Body of pancreas (tissue), 4 donors: Measurements from ENCODE around the gene HMGB1. TPM values are rescaled to one million over a fixed set of nuclear protein-coding genes. Genes with fewer than 3 reads are reported as not detected.
A peak's percentile ranks its signal among the peaks of the same experiment; 100 is the strongest.

Experiments
- ATAC-seq: fragments of 150-250 bp; one replicate; pipeline ENCODE4 v1.9.1; 2016
- DNase-seq, 4 donors: peaks; one replicate each; pipeline ENCODE4 v3.0.0-alpha.2; 2019
- H3K27ac ChIP-seq, 4 donors: fragments of 200-600 bp; sonication (generic); 1 replicate in 3 of 4; 2 replicates in 1 of 4; pipeline versions ENCODE4 v1.5.1 to v1.6.1; 2016 to 2019; ENCODE audit warnings: mild to moderate bottlenecking in 1 of 4, mixed read lengths in 1 of 4, moderate library complexity in 1 of 4
- H3K27me3 ChIP-seq, 2 donors: fragments of 200-600 bp; sonication (generic); one replicate each; pipeline ENCODE4 v1.6.0; 2016; ENCODE audit warnings: mild to moderate bottlenecking in 1 of 2
- H3K36me3 ChIP-seq, 2 donors: fragments of 200-600 bp; sonication (generic); replicated peaks in 1 of 2; 2 replicates each; pipeline ENCODE4 v1.5.1; 2016; ENCODE audit warnings: low read depth in 2 of 2; ENCODE audit not compliant: insufficient read depth in 1 of 2
- H3K4me1 ChIP-seq: fragments of 200-600 bp; sonication (generic); one replicate; pipeline ENCODE4 v1.6.0; 2016
- H3K4me3 ChIP-seq, 2 donors: fragments of 200-600 bp; sonication (generic); 1 replicate in 1 of 2; 2 replicates in 1 of 2; pipeline ENCODE4 v1.5.1; 2016 to 2019
- H3K9me3 ChIP-seq, 3 donors: fragments of 200-600 bp; sonication (generic); 1 replicate in 2 of 3; 2 replicates in 1 of 3; pipeline ENCODE4 v1.5.1; 2016
- CTCF ChIP-seq, 7 experiments: fragments of 450-650 bp in 4 of 7; fragments of 200-600 bp in 3 of 7; sonication (generic) in 3 of 7; IDR thresholded peaks; one replicate each; pipeline ENCODE4 v1.5.1; 2016 to 2019; ENCODE audit warnings: antibody characterized with exemption in 7 of 7
- POLR2A ChIP-seq, 3 donors: fragments of 450-650 bp; IDR thresholded peaks; one replicate each; pipeline ENCODE4 v1.6.1; 2016; ENCODE audit warnings: antibody characterized with exemption in 3 of 3, mild to moderate bottlenecking in 2 of 3
- WGBS, 2 donors: methylation state at CpG; one replicate each; pipeline ENCODE4 v1.1.5; 2017; 5-methylcytosine and 5-hydroxymethylcytosine counted together
- intact Hi-C: fragments of 100-400 bp; cut with DNase I; formaldehyde crosslinking; loops from one replicate; pipeline ENCODE4 v1.15.1; 2023
- total RNA-seq, 2 donors: library from RNA; depleted of rRNA; stranded (reverse); fragments of >200 nt; gene quantifications; one replicate each; pipeline ENCODE4 v1.1.0, GENCODE V29; 2016

HMGB1 gene
- total RNA-seq, 2 donors from 2014 or later = 54.4 to 97.3 TPM

GRCh38 chr13:30493658-30494381 lies 28.1 kb upstream of the HMGB1 start:
- Histone ChIP-seq H3K9me3 (no peaks in the 10 kb centered on the region), H3K4me3 (no peak overlapping the region), H3K36me3 (no peaks in the 10 kb centered on the region), H3K27ac (peak overlapping the region in 3 of 4 donors; percentile 27 to 54 (median 48)), H3K4me1 (peaks cover 52% of the 10 kb centered on the region), H3K27me3 (no peaks in the 10 kb centered on the region)
- peak in 3 of 4 donors; percentile 34 to 75 (median 64) for DNase-seq
- TF ChIP-seq POLR2A (IDR thresholded peaks at IDR 0.05) (no peak), CTCF (IDR thresholded peaks at IDR 0.05) (no peak)
- ATAC-seq = peak; percentile 60
- WGBS, 2 donors = 80 to 81% methylated on average over 4 of the region's 4 CpGs
- intact Hi-C loops = no loop called here

- DNase-seq = peak in 1 of 4 donors; percentile 45
- TF ChIP-seq CTCF (IDR thresholded peaks at IDR 0.05) (no peak), POLR2A (IDR thresholded peaks at IDR 0.05) (no peak)
- Histone ChIP-seq H3K27me3 (no peaks in the 10 kb centered on the region), H3K4me1 (peaks cover 33% of the 10 kb centered on the region), H3K36me3 (no peaks in the 10 kb centered on the region), H3K9me3 (no peaks in the 10 kb centered on the region), H3K27ac (peak overlapping the region in 3 of 4 donors; percentile 67 to 94 (median 76)), H3K4me3 (no peak overlapping the region)
- WGBS, 2 donors = 52 to 78% methylated on average over 3 of the region's 3 CpGs
- peak; percentile 19 for ATAC-seq
- intact Hi-C loops = no loop called here
Measured at GRCh38 chr13:30487075-30487470, 21.3 kb upstream of the HMGB1 start.

- peak; percentile 95 for ATAC-seq
- H3K4me3 ChIP-seq = no peak overlapping the region
- no peaks in the 10 kb centered on the region for H3K36me3 ChIP-seq
- TF ChIP-seq CTCF (IDR thresholded peaks at IDR 0.05) (no peak), POLR2A (IDR thresholded peaks at IDR 0.05) (peak in 2 of 3 donors; percentile 37 to 53)
- DNase-seq = peak; percentile 76 to 89 (median 83)
- no peaks in the 10 kb centered on the region for H3K27me3 ChIP-seq
- peaks cover 33% of the 10 kb centered on the region for H3K4me1 ChIP-seq
- H3K9me3 ChIP-seq = no peaks in the 10 kb centered on the region
- intact Hi-C loops = no loop called here
- WGBS, 2 donors = 21 to 36% methylated on average over 11 of the region's 11 CpGs
- peak overlapping the region; percentile 59 to 94 (median 72) for H3K27ac ChIP-seq
Measured at GRCh38 chr13:30486230-30487074, 20.7 kb upstream of the HMGB1 start.

- H3K27ac ChIP-seq = peak overlapping the region in 1 of 4 donors; percentile 75
- peaks cover 29% of the 10 kb centered on the region for H3K4me1 ChIP-seq
- WGBS, 2 donors = 88% methylated on average over 8 of the region's 8 CpGs
- no peaks in the 10 kb centered on the region for H3K9me3 ChIP-seq
- H3K4me3 ChIP-seq = no peak overlapping the region
- no peaks in the 10 kb centered on the region for H3K36me3 ChIP-seq
- DNase-seq (no peak), ATAC-seq (no peak)
- no peaks in the 10 kb centered on the region for H3K27me3 ChIP-seq
- TF ChIP-seq POLR2A (IDR thresholded peaks at IDR 0.05) (no peak), CTCF (IDR thresholded peaks at IDR 0.05) (no peak)
- intact Hi-C loops = no loop called here
Measured at GRCh38 chr13:30481241-30481760, 15.6 kb upstream of the HMGB1 start.
